HepG2 (cell line): ENCODE results near the gene PTPRU. TPM values are rescaled to one million over a fixed set of nuclear protein-coding genes. Genes with fewer than 3 reads are reported as not detected.

Source experiments
- ATAC-seq: fragments of 200-7000 bp; cut with Tn5 transposase; 3 replicates; pipeline ENCODE4 v1.9.1; 2020; ENCODE audit warnings: mild to moderate bottlenecking, moderate library complexity
- BruUV-seq: library from RNA; stranded (reverse); fragments of 400-500 nt; replicated peaks from 2 replicates; lab custom pipeline; 2021; lab: Mats Ljungman, UMichigan
- CTCF ChIA-PET: fragments of 300-600 bp; formaldehyde crosslinking; extraction: SDS; loops from one replicate; lab custom pipeline; 2021; ENCODE audit warnings: low total read pairs, inconsistent platforms, low intra/inter-chr PET ratio; lab: Yijun Ruan, JAX
- POLR2A ChIA-PET: fragments of 350-600 bp; sonication (Branson Sonifier 250); formaldehyde crosslinking; loops from one replicate; lab custom pipeline; 2020; ENCODE audit warnings: antibody characterized with exemption, inconsistent platforms; lab: Yijun Ruan, JAX
- DNase-seq: peaks from one replicate; pipeline ENCODE4 v3.0.0-alpha.2; 2015; ENCODE audit warnings: low spot score
- FAIRE-seq: peaks from 3 replicates; lab custom pipeline; 2011; peaks lifted over from hg19 to GRCh38; lab: Jason Lieb, UNC
- H2AFZ ChIP-seq: one replicate; pipeline ENCODE4 v1.6.1; 2011; ENCODE audit warnings: low read length, inconsistent platforms
- H3K27ac ChIP-seq: fragments of 300-600 bp; 3 replicates; pipeline ENCODE4 v1.8.0; 2011; ENCODE audit warnings: mixed run types, mild to moderate bottlenecking, mixed read lengths, low read length, inconsistent platforms; ENCODE audit not compliant: insufficient read depth; ENCODE audit errors: extremely low read length
- H3K27me3 ChIP-seq, 2 experiments: fragments of 200-600 bp in 1 of 2; 2 replicates in 1 of 2; 3 replicates in 1 of 2; pipeline versions ENCODE4 v1.6.0 to v1.8.0; 2011; ENCODE audit warnings: low read length in 2 of 2, mild to moderate bottlenecking in 2 of 2, moderate library complexity in 2 of 2, inconsistent platforms in 1 of 2; ENCODE audit not compliant: insufficient read depth in 2 of 2, control insufficient read depth in 1 of 2
- H3K36me3 ChIP-seq, 2 experiments: fragments of 200-600 bp in 1 of 2; replicated peaks in 1 of 2; 2 replicates in 1 of 2; 3 replicates in 1 of 2; pipeline versions ENCODE4 v1.5.1 to v1.8.0; 2011; ENCODE audit warnings: low read length in 2 of 2, inconsistent platforms in 1 of 2; ENCODE audit not compliant: insufficient read depth in 2 of 2, control insufficient read depth in 1 of 2
- H3K4me1 ChIP-seq: 2 replicates; pipeline ENCODE4 v1.5.1; 2012; ENCODE audit warnings: low read length, inconsistent platforms; ENCODE audit not compliant: insufficient read depth
- H3K4me2 ChIP-seq: 2 replicates; pipeline ENCODE4 v1.6.0; 2011; ENCODE audit warnings: low read depth, low read length, inconsistent platforms
- H3K4me3 ChIP-seq, 3 experiments: fragments of 200-600 bp in 1 of 3; sonication (generic), shearing (Covaris generic) in 1 of 3; replicated peaks in 1 of 3; 2 replicates each; pipeline ENCODE4 v1.5.1; 2011 to 2016; ENCODE audit warnings: low read length in 3 of 3, inconsistent platforms in 2 of 3, low read depth in 2 of 3, mild to moderate bottlenecking in 2 of 3, control low read depth in 1 of 3, mixed read lengths in 1 of 3; ENCODE audit not compliant: insufficient read depth in 1 of 3
- H3K79me2 ChIP-seq: one replicate; pipeline ENCODE4 v1.6.1; 2011; ENCODE audit warnings: low read length, inconsistent platforms; ENCODE audit not compliant: insufficient read depth
- H3K9ac ChIP-seq: 2 replicates; pipeline ENCODE4 v1.6.0; 2011; ENCODE audit warnings: mild to moderate bottlenecking, low read depth, low read length, inconsistent platforms; ENCODE audit not compliant: insufficient read depth
- H3K9me3 ChIP-seq: 2 replicates; pipeline ENCODE4 v1.5.1; 2012; ENCODE audit warnings: mild to moderate bottlenecking, low read length
- H4K20me1 ChIP-seq: 2 replicates; pipeline ENCODE4 v1.6.0; 2011; ENCODE audit warnings: inconsistent platforms, mild to moderate bottlenecking, low read length, moderate library complexity; ENCODE audit not compliant: insufficient read depth
- DNMT3B ChIP-seq: conservative IDR thresholded peaks from 2 replicates; pipeline ENCODE4 v1.6.1; 2016; ENCODE audit warnings: missing biosample characterization, control low read depth
- FOXM1 ChIP-seq: sonication (generic); formaldehyde crosslinking; IDR thresholded peaks from 2 replicates; pipeline ENCODE4 v1.5.0; 2020; ENCODE audit warnings: missing genetic modification reagents
- FOXO4 ChIP-seq: sonication (generic); formaldehyde crosslinking; conservative IDR thresholded peaks from 2 replicates; pipeline ENCODE4 v1.8.1; 2023; ENCODE audit warnings: missing genetic modification reagents
- PAWR ChIP-seq: sonication (generic); formaldehyde crosslinking; IDR thresholded peaks from 2 replicates; pipeline ENCODE4 v1.4.0; 2020; ENCODE audit warnings: missing genetic modification reagents, mild to moderate bottlenecking, borderline replicate concordance
- POGZ ChIP-seq: sonication (generic); formaldehyde crosslinking; IDR thresholded peaks from 2 replicates; pipeline ENCODE4 v1.4.0; 2020; ENCODE audit warnings: mild to moderate bottlenecking, missing genetic modification reagents
- SP1 ChIP-seq, 2 experiments: fragments of 450-650 bp in 1 of 2; sonication (generic) in 1 of 2; formaldehyde crosslinking in 1 of 2; IDR thresholded peaks; 2 replicates each; pipeline versions ENCODE4 v1.4.0 to v1.6.1; 2016 to 2020; ENCODE audit warnings: missing genetic modification reagents in 1 of 2
- STAG1 ChIP-seq: sonication (generic); formaldehyde crosslinking; IDR thresholded peaks from 2 replicates; pipeline ENCODE4 v1.4.0; 2020; ENCODE audit warnings: missing genetic modification reagents
- ZBTB8A ChIP-seq: sonication (generic); formaldehyde crosslinking; IDR thresholded peaks from 2 replicates; pipeline ENCODE4 v1.4.0; 2020; ENCODE audit warnings: mild to moderate bottlenecking, low read depth, missing genetic modification reagents, borderline replicate concordance
- ZC3H13 ChIP-seq: sonication (generic); formaldehyde crosslinking; IDR thresholded peaks from 2 replicates; pipeline ENCODE4 v1.8.1; 2023; ENCODE audit warnings: mild to moderate bottlenecking, missing genetic modification reagents, moderate library complexity
- ZFX ChIP-seq: sonication (generic); formaldehyde crosslinking; IDR thresholded peaks from 2 replicates; pipeline ENCODE4 v1.4.0; 2020; ENCODE audit warnings: mild to moderate bottlenecking, low read depth, missing genetic modification reagents, moderate library complexity
- ZNF367 ChIP-seq: sonication (generic); formaldehyde crosslinking; IDR thresholded peaks from 2 replicates; pipeline ENCODE4 v1.4.0; 2020; ENCODE audit warnings: missing genetic modification reagents, borderline replicate concordance
- ZNF773 ChIP-seq: sonication (generic); formaldehyde crosslinking; IDR thresholded peaks from 2 replicates; pipeline ENCODE4 v1.4.0; 2020; ENCODE audit warnings: missing genetic modification reagents, borderline replicate concordance
- WGBS: methylation state at CpG from one replicate; pipeline ENCODE4 v1.1.6; 2017; ENCODE audit warnings: low lambda C conversion rate; 5-methylcytosine and 5-hydroxymethylcytosine counted together
- in situ Hi-C: cut with HindIII; loops from 2 replicates; pipeline ENCODE4 v1.10.0; 2017; ENCODE audit warnings: low pct_unique_long_range_greater_than_20kb; ENCODE audit not compliant: extremely low pct_ligation_motif_present
- intact Hi-C: fragments of 100-400 bp; cut with micrococcal nuclease; formaldehyde crosslinking; loops from one replicate; pipeline ENCODE4 v1.10.0; 2022; ENCODE audit not compliant: unreplicated experiment
- polyA plus RNA-seq, 8 experiments: library from polyadenylated mRNA; depleted of rRNA in 3 of 8; stranded (reverse) in 7 of 8; unstranded in 1 of 8; fragments of >200 nt; fragmentation: Illumina TruSeq in 4 of 8; extraction: Trizol in 4 of 8; gene quantifications; 2 replicates each; pipeline versions ENCODE4 v1.2.1 to v1.2.3, GENCODE V29; 2011 to 2016; ENCODE audit warnings: low read depth in 4 of 8, missing spikeins in 1 of 8, mixed read lengths in 1 of 8; ENCODE audit not compliant: insufficient read depth in 1 of 8
- total RNA-seq, 5 experiments: library from RNA; depleted of rRNA; stranded (reverse); fragments of >200 nt; fragmentation: Illumina TruSeq; extraction: Trizol; gene quantifications; 2 replicates each; pipeline ENCODE4 v1.2.3, GENCODE V29; 2016; ENCODE audit warnings: low read depth in 1 of 5

PTPRU gene
- total and polyA plus RNA-seq, 2 of the 13 experiments (the other 11 are each of a cell fraction or from before 2014, with no cell fraction given) = 21.6 to 22.3 TPM

GRCh38 chr1:29354511-29355098 is 118.3 kb downstream of the PTPRU start (continued):
- no peak for TF ChIP-seq STAG1 (CRISPR knock-in tag)
- TF ChIP-seq DNMT3B (CRISPR knock-in tag) = no peak
- no peak for TF ChIP-seq POGZ
- no peak for TF ChIP-seq ZFX
- TF ChIP-seq ZBTB8A (CRISPR knock-in tag) = no peak
- no peak for TF ChIP-seq SP1 (IDR thresholded peaks at IDR 0.05)
- TF ChIP-seq SP1 (CRISPR knock-in tag; IDR thresholded peaks at IDR 0.05) = no peak
- no peak for TF ChIP-seq PAWR (CRISPR knock-in tag)
- no peak for TF ChIP-seq FOXO4 (CRISPR knock-in tag)
- no peak for TF ChIP-seq ZC3H13 (CRISPR knock-in tag)
- TF ChIP-seq FOXM1 (CRISPR knock-in tag) = no peak

GRCh38 chr1:29355375-29355774 is 119.1 kb downstream of the PTPRU start:
- Histone ChIP-seq H3K9ac (no peak overlapping the region), H3K79me2 (no peaks in the 10 kb centered on the region), H4K20me1 (no peaks in the 10 kb centered on the region), H3K36me3 (no peaks in the 10 kb centered on the region), H3K27me3 (peaks cover 5 to 13% of the 10 kb centered on the region in 2 experiments; a peak in 2 of 5 replicates), H3K27ac (no peak overlapping the region), H3K9me3 (no peaks in the 10 kb centered on the region), H3K4me3 (no peak overlapping the region), H3K4me2 (no peak overlapping the region), H2AFZ (no peak overlapping the region), H3K4me1 (peaks cover 17% of the 10 kb centered on the region)
- ATAC-seq (no peak), FAIRE-seq (no peak), DNase-seq (no peak)
- TF ChIP-seq ZNF367 (no peak), ZNF773 (CRISPR knock-in tag) (no peak)
- ChIA-PET CTCF (no interaction called here), POLR2A (no interaction called here)
- intact Hi-C loops = no loop called here
- 10% methylated on average over 6 of the region's 6 CpGs for WGBS
- in situ Hi-C loops = no loop called here
- BruUV-seq = no TSS peak
